NCI-H748 treated with DMSO at 0.1 percent for 48 hours (cell line): ENCODE measurements around the gene GANC.

Experiments
- DNase-seq: peaks from one replicate; lab custom pipeline; 2025; lab: John Stamatoyannopoulos, UW

GANC gene

GRCh38 chr15:42348083-42348482 lies 75.1 kb downstream of the GANC start:
- DNase-seq = no peak

- no peak for DNase-seq
These were observed 76.2 kb downstream of the GANC start for GRCh38 chr15:42349186-42349585.

GRCh38 chr15:42352401-42352800 lies 79.4 kb downstream of the GANC start:
- DNase-seq = no peak

- no peak for DNase-seq
These were observed 80.1 kb downstream of the GANC start for GRCh38 chr15:42353061-42353460.

DNA sequence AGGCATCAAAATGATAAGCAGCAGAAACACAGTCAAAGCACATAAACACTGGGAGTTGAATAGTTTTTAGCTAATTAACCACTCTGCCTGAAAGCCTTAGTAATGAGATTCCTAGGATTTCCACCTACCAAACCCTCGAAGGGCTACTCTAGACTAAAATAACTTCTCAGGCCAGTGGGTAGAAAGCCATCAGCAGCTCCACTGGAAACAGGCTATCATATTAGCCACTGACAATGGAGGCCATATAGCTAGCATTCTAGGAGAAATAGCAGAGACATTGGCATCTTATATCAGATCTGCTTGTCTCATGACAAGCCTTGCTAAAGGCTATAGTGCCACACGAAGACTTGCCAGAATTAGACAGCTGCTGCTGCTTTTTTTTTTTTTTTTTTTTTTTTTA lies 81.8 kb downstream of the GANC start:
- DNase-seq = no peak

GRCh38 chr15:42355291-42355690 lies 82.3 kb downstream of the GANC start:
- no peak for DNase-seq

GRCh38 chr15:42356851-42357250 lies 83.8 kb downstream of the GANC start:
- no peak for DNase-seq

DNA sequence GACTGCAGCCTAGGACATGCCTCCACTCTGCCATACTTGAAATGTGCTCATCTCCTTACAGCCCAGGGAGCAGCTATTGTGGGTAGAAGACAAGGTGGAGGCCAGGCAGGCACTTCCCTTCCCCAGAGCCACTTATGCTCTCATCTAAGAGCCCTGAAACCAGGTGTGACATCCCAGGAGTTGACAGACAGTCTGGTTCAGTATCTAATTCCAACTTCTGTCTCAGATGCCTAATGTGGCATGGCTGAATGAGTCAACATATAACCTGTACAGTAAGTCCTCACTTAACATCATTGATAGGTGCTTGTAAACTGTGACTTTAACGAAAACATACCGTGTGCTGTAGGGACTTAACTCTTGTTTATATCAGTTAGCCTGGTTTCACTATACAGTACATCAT lies 85.1 kb downstream of the GANC start:
- DNase-seq = no peak

- no peak for DNase-seq
These were observed 86.2 kb downstream of the GANC start, which contains the start of gene CAPN3 for GRCh38 chr15:42359249-42359648. CAPN3 (plus strand) TSS chr15:42359501; CDS start chr15:42359806, 305 bp downstream.

DNA sequence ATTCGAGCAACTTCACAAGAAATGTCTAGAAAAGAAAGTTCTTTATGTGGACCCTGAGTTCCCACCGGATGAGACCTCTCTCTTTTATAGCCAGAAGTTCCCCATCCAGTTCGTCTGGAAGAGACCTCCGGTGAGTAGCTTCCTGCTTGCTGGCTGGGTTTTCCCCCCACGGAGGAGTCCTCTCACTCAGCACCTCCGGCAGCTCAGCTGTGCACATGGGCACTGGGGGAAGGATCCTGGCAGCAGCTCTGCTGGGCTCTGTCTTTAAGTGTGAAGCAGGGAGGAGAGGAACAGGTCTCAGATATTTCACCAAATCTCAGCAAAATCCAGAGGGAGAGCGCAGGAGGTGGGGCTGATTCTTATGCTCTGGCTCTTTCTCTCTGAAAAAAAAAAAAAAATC lies 87.0 kb downstream of the GANC start:
- DNase-seq = no peak

DNA sequence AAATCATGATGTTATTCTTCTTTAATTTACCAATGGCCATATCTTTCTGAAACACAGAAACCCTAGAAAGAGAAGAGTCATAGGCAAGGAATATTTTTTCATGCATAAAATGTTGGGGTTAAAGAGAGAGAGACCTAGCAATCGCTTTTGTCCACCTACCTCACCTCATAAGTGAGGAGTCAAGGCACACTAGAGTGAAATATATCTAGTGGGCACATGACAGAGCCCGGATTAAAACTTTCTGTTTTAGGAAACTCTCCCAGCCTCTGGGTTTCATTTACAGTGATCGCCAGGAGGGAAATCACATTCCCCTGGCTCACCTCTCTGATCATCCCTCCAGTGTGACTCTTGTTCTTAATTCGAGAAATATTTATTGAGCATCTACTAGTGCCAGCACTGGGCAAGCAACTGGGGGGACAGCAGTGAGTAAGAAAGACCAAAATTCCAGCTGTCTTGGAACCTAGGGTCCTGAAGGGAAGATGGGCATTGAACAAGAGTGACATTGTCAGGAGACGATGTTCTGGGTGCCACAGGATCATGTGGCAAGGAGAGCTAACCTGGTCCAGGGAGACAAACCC lies 87.6 kb downstream of the GANC start:
- DNase-seq = no peak

DNA sequence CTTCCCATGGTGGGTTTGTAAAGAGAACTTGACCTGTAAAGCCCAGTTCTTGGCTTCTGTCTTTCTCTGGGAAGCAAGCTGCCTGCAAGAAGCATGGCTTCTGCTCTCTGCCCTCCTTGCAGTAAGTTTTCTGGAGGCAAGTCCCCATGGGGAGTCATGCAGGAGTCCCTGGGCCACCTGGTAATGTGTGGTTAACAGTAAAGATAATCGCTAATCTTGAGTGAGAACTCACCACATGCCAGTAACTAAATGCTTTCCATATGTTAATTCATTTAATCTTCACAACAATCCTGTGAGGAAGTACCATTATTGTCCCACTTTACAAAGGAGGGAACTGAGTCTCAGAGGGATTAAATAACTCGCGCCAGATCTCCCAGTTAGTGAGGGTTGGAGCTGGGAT lies 90.5 kb downstream of the GANC start:
- DNase-seq = no peak

- no peak for DNase-seq
These were observed 90.9 kb downstream of the GANC start for GRCh38 chr15:42363942-42364341.

DNA sequence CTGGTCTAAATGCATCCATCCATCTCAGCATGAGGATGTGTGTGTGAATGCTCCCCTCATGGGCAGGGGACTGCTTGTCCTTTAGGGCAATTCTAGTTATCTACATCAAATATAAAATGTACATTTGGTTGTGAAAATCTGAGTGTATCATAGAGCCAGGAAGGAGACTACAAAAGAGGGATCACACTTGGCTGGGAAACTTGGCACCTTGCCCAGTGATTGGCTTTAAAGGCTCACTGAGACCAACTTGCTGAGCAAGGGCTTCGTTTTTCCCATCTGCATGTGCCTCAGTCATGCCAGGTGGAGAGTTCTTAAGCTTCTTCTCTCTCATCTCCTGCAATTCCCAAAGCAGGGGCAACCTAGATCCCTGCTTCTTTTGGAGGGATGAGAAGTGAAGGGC lies 91.5 kb downstream of the GANC start:
- DNase-seq = no peak

DNA sequence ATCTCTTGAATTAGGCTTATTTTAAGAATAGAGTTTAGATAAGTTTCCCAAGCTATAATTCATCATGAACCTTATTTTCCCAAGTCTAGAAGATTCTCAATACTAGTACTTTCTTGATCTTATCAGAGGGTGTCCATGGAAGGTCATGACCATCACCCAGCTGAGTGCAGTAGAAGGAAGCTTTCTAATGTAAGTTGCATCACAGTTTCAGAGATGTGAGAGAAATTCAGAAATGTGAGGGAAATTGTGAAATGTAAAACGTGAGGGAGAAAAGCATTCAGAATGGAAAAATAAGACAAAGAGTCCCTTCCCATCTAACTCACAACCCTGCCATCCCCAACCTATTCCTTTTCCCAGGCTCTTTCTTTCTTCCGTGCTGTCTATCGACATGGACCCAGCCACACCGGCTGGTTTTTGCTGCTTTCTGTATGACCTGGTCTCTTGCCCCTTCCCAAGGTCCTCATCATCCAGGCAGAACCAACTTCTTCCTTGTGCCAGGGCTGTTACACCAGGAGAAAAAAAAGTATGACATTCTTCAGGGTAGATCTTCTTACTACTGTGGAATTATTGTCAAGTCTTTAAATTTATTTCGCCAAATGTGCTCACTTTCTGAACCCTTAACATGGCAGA lies 93.0 kb downstream of the GANC start:
- DNase-seq = no peak

DNA sequence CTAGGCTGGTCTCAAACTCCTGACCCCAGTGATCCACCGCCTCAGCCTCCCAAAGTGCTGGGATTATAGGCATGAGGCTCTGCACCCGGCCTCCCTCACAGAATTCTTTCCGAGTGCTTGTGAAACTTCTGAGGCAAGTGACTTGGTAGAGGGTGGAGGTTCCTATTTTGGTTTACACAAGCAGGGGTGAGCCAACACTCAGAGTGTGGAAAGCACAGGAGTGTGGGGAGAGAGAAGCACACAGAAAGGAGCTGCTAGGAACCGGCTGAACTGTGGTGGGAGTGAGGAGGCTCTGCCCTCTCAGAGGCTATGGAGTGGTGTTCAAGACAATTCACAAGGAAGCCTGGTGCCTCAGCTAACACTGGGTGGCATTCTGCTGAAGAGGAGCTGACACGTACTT lies 94.0 kb downstream of the GANC start:
- DNase-seq = no peak

- DNase-seq = no peak
These were observed 95.1 kb downstream of the GANC start for GRCh38 chr15:42368096-42368495.

- DNase-seq = no peak
These were observed 98.1 kb downstream of the GANC start for GRCh38 chr15:42371096-42371495.

GRCh38 chr15:42373274-42373673 lies 100.3 kb downstream of the GANC start:
- DNase-seq = no peak

GRCh38 chr15:42373936-42374335 lies 100.9 kb downstream of the GANC start:
- no peak for DNase-seq

DNA sequence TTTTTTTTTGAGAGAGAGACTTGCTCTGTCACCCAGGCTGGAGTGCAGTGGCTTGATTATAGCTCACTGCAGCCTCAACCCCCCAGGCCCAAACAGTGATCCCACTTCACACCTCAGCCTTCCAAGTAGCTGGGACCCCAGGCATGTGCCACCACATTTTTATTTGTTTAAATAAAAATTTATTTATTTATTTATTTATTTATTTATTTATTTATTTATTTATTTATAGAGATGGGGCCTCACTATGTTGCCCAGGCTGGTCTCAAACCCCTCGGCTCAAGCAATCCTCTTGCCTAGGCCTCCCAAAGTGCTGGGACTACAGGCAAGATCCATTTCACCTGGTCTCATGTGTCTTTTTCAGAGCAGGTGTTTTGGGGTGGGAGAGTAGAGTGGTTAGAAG lies 101.8 kb downstream of the GANC start:
- no peak for DNase-seq

GRCh38 chr15:42375252-42375651 lies 102.3 kb downstream of the GANC start:
- no peak for DNase-seq

GRCh38 chr15:42375941-42376340 lies 102.9 kb downstream of the GANC start:
- no peak for DNase-seq

- no peak for DNase-seq
These were observed 105.0 kb downstream of the GANC start for GRCh38 chr15:42378011-42378410.
